GM04504 (cell line): Measurements from ENCODE around the gene ATP5ME.
A peak's percentile ranks its signal among the peaks of the same experiment; 100 is the strongest.
"Not testable (repeated sequence)": the region's sequence is repeated elsewhere in the genome, so short reads cannot be mapped to it uniquely, and the experiment has no call there.

ENCODE experiments used
- DNase-seq: peaks from one replicate; pipeline ENCODE4 v3.0.0-alpha.2; 2012; ENCODE audit warnings: low read depth

Gene ATP5ME

DNA sequence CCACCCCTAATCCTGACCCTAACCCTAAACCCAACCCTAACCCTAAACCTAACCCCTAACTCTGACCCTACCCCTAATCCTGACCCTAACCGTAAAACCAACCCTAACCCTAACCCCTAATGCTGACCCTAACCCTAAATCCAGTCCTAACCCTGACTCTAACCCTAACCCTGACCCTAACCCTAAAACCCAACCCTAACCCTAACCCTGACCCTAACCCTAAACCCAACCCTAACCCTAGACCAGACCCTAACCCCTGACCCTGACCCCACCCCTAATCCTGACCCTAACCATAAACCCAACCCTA, 30.8 kb upstream of the ATP5ME start:
- no peak for DNase-seq

DNA sequence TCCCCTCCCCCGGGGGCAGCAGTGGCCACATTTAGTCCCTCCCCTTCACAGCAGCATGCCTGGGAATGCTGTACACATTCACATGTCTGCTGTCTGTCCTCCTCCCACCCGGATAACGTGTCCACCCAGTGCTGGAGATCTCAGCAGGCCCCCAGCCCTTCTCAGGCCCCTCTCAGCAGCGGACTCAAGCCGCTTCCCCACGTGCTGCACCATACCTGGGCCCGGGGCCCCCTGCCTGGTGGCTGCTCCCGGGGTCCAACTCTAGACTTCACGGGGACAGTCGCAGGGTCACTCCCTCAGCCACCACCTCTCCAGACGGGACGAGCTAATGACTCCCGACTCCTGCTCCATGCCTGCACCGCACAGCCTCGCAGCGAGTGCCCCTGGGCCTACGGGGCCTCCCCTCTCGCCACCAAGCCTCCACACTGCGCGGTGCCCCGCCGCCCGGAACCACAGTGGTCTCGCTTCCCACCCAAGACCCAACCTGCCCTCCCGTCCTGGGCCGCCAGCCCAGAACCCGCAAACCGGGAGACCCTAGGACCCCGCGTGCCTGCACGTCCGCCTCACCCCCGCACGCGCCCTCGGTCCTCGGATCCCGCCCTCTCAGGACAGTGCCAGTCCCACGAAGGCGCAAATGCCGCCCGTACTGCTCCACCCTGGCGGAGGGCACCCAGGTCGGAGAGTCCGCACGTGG, 30.3 kb upstream of the ATP5ME start:
- no peak for DNase-seq

DNA sequence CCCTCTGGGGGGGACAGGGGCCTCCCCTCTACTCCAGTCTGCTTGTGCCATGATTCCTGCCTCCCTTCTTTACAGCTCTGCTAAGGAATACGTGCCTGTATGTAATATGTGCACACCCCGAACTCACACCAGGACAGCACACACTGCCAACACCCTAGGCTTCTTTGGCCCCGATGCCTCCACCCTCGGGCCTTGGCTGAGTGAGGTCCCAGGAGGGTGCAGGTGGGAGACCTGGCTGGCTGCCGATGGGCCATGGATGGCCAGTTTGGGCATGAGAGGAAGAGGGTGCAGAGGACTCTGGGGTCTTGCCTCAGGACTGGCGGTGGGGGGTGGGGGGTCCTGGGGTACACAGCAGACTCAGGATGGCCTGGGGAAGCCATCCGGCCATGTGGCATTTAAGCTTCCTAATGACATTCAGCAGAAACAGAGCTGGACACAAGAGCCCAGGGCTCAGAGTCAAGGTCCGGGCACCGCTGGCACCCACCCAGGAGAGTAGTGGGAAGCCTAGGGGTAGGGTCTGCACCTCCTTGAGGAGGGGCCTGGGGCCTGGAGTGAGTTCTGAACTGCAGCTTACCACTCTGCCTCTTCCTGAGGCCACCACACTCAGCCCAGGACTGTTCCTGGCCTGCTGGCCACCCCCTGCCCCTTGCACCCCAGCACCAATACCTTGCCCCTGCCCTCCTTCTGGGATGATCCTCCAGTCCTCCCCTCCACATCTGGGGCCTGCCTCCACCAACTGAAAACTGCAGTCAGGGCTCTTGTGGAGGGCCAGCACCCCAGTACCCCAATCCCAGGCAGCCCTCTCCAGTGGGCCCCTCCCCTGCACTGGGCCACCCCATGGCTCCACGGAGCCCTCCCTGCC, 29.5 kb upstream of the ATP5ME start:
- DNase-seq = no peak

DNA sequence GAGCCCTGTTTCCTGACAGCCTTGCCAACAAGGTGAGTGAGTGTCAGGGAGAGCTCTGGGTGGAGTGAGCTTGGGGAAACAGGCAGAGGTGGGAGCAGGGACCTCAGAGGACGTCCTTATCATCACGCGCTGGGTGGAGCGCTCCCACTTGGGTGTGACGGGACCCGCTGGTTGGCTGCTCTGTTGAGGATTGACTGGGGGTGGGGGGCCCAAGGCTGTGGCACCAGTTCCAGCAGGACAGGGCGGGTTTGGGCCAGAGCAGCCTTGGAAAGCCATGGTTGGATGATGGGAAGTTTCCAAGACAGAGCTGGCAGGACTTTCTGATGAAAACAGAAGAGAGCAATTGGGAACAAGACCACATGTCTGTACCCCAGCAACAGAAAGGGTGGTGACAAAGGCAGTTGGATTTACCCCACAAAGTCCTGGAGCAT, 28.6 kb upstream of the ATP5ME start:
- no peak for DNase-seq

DNA sequence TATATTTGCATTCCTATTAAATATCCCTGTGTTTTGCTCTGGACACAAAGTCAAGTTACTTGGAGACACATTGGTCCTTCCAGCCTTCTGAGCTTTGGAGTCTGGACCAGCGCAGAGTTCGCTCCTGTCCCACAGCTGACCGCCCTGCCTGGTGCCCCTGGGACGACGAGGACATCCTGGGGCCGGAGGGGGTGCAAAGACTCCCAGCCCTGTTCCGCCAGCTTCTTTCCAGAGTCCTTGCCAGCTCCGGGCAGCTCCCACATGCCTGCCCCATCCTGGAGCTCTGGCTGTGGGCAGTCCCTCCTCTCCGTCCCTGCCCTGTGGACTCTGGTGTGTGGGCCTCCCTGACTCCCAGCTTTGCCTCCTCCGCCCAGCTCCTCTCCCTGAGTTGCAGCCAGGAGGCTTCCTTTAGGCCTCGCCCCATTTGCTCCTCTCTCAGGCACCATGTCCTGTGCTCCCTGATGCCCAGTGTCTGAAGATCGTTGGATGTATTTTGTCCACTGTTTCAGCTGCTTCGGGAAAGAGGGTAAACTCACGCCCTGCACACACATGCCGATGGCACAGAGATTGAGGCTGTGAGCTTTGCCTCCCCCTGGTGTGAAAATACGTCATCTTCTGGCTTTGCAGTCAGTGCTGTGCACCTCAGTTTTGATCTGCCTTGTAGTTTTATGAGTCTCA, 26.6 kb upstream of the ATP5ME start:
- no peak for DNase-seq

DNA sequence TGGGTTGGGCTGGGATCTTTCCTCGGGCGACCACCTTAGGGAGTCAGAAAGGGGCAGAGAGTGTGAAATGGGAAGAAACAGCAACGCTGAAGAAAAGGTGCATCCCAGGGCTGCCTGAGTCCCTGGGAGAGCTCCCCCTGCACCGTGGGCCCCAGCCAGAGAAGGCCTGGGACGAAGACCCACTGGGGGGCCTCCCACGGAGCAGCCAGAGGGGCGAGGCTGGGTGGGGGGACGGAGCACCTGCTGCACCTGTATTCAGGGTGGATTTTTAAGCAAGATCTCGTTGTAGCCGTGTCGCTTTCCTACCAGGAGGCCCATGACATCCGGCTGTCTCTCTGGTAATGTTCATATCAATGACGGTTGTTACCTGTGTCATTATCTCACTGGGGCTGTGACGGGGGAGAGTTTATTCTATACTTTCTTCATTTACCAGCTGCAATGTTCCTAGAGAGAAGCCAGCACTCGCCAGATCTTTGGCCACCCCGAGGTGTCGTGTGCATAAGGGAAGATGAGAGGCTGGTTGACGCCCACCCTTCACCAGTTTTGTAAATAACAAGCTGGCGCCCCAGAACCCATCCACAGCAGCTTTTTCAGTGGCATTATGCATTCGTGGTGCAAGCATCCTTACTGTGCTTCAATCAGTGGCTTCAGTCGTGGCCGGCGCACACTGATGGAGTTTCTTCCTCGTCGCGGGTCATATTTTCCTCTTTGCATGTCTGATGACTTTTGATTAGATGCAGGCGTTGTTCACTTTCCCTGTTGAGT, 25.9 kb upstream of the ATP5ME start:
- no peak for DNase-seq

DNA sequence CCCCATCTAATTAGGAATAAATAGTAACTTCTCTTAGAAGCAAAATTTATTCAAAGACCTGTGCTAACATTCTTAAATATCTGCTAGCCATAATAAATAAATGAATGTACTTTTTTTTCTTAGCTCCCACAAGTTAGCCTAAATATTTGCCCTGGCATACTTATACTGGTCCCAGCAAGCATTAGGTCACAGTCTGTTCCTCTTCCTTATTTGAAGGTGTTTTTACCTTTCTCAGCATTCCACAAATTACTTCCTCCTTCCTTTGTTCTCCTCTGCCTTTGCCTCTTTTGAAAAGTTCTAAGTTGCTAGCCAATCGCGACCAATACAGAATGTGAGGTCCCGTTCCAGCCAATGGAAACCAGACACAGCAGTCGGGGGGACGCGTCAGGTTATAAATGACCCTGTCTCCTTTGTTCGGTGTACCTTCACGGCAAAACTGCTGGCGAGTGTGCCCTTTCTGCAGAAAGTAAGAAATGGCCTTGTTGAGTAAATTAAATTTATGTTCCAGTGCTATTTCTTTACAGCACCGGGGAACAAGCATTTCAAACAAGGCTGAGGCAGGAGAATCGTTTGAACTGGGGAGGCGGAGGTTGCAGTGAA, 20.4 kb upstream of the ATP5ME start:
- DNase-seq = not testable (repeated sequence)

DNA sequence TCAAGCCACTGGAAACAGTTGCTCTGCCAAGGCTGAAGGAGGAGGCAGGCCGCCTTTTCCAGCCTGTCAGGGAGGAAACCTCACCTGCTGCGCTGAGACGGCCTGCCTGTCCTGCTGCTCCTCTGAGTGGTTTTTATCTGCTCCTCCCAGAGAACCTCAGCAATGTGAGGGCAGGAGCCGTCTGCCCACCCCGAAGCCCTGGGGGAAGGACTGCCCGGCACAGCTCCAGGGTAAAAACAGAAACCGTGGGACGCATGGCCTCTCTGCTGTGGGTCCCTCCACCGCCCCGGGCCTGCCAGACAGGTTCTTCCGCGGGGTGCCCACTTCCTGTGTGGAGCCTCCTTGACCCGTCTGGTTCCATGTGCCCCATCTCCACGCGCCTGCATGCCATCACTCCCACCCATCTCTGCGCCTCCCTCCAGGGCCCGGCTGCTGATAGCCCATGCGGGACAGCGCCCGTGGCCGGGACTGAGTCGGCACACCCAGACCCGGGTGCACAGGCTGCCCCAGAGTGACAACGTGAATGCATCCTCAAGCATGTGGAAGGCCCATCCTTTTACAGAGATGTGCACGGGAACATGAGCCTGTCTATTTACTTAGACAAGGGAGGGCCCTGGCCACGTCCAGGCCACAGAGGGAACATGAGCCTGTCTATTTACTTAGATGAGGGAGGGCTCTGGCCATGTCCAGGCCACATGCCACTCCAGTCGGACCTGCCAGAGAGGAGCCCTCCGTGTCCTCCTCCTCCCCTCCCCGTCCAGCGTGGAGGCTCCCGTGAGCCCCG, 18.9 kb upstream of the ATP5ME start:
- no peak for DNase-seq

DNA sequence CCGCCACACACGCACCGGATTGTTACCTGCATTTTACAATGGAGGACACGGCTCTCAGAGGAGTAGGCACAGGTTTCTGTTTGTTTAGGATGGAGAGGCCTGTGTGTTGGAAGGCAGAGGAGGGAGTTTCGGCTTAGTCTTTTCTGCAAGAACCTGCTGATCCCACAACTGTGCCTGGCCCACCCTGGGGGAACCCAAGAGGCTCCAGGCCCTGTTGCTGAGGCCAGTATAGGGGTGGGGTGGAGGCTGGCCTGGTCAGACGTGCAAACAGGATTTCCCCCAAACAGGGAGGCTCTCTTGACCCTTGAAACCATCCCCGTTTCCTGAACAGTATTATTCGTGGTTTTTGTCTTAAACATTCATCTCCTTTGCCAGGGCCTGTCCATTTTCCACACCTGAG, 15.6 kb upstream of the ATP5ME start:
- no peak for DNase-seq

DNA sequence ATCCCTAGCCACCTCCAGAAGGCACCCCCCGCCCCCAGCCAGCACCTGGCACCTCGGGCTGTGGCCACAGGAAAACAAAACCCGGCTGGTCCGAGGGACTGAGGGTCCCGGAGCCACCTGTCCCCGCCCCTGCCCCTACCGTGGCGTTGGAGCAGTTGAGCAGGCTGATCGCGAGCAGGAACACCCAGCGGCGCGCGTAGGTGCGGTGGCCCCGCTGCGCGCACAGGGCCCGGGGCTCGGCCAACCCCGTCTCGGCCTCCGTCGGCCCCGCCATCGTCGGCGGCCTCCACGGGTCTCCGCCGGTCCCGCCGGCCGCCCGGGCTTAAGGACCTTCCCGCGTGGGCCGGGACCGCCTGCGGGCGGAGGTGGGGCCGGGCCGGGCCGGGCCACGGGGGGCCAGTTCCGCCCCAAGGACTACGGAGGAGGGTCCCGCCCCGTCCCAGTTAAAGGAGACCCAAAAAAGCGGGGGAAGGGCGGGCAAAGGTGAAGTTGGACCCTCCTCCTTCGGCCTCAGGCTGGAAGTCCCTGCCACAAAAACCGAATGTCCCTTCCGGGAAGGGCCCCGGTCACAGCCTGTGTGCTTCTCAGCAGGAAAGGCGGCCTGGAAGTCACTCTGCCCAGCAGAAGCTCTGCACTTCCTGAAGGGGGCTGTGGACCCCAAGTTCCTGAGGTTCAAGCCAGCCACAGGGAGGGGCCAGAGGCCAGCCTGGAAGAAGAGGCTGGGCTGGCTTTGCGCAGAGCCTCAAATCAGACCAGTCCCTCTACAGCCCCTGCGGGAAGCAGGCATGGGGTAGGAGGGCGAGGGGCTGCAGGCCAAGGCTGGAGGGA, 15.0 kb upstream of the ATP5ME start, which contains the start of gene SLC49A3:
Gene SLC49A3 (minus strand): TSS at position 298 of the 828 bp plus-strand sequence. CDS start 24 bp downstream, at position 274.
- DNase-seq = no peak

DNA sequence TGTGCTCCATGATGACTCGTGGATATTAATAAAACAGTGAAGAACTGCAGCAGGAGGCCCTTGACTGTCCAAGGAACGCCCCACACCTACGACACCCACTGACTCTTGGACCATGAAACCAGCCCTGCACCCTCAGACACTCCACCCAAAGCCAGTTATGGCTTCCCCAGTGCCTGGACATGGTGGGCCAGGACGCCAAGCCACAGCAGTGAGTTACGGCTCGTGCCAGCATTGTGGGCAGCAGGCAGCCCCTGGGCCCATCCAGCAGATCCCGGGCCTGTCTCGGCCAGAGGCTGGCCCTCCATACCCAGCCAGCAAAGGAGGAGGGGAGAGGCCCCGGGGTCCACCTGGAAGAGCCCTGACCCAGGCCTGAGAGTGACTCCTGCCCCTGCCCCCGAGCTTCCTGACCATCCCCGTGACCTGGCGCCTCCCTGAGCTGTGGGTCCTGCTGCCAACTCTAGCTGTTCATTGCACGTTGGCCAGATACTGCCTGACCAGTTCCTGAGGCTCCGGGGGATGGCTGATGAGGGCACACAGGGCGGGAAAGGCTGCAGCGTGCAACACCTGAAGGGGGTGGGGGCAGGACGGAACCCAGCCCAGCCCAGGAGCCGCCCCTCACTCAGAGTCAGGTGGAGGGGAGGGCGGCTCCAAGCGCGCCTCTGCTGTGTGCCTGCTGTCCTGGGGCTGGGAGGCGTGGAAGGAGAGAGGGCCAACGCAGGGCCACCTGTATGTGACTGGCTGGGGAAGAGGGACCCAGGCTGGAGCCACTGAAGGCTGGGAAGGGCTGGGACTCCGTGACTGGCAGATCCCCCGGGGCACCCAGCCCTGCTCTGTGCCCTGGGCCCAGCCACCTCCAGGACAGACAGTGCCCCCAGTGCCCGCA, 14.1 kb upstream of the ATP5ME start:
- no peak for DNase-seq

DNA sequence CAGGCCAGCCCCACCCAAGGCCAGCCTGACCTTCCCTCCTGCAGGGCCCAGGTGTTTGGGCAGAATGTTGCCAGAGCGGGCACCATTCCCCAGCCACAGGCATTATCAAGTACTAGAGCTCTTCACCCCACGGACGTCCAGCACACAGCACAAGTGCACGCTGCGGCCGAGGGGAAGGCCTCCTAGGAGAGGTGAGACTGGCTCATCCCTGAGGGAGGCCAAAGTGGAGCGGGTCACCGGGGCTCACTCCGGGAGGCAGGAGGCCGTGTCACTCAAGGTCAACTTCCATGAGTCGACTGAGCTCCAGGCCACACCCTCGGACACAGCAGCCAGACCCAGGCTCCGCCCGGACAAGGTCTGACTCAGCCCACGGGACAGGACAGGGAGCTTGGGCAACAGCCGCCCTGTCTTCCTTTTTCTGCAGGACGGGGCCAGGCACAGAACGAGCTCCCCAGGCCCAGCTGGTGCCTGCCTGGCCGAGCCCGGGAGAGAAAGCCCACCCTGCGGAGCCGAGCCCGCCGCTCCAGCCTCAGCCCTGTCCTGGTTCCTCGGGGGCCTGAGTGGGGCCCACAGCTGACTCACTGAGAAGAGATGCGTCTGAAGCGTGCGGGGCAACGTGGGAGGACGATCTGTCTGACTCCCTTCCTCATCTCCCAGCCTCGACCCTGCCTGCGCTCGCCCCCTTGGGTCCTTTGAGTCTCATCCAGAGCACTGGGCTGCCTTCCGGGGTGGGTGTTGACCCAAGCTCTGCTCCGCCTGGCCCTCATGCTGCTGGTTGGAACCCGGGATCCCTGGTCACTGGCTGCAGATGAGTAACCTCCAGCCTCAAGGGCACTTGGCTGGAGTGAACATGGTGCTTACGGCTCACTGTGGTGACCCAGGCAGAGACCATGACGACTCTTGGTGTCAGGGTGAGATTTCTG, 13.2 kb upstream of the ATP5ME start:
- peak; percentile 84 for DNase-seq

DNA sequence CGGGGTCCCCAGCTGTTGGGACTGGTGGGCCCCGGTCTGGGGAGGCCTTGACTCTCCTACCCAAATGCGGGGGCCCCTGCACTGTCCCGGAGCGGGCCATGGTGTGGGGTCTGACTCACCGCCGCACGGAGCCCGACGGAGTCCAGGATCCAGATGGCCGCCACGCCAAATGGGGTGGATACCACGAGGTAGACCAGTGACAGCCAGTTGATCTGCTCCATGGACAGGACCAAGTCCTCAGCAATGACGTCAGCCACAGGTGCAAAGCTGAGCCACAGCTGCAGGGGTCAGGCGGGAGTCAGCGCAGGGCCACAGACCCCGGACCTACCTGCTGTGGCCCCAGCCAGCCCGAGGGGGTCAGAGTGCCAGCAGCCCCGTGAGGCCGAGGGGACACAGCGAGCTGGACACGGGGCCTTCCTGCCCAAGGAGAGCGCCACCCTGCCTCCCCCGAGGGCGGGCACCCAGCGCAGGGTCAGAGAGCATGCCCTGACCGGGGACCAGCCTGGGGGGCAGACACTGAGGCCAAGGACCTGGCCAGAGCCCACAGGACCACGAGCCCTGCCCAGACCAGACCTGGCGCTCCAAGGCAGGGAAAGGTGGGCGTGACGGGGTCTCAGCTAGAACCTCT, 12.5 kb upstream of the ATP5ME start:
- no peak for DNase-seq

DNA sequence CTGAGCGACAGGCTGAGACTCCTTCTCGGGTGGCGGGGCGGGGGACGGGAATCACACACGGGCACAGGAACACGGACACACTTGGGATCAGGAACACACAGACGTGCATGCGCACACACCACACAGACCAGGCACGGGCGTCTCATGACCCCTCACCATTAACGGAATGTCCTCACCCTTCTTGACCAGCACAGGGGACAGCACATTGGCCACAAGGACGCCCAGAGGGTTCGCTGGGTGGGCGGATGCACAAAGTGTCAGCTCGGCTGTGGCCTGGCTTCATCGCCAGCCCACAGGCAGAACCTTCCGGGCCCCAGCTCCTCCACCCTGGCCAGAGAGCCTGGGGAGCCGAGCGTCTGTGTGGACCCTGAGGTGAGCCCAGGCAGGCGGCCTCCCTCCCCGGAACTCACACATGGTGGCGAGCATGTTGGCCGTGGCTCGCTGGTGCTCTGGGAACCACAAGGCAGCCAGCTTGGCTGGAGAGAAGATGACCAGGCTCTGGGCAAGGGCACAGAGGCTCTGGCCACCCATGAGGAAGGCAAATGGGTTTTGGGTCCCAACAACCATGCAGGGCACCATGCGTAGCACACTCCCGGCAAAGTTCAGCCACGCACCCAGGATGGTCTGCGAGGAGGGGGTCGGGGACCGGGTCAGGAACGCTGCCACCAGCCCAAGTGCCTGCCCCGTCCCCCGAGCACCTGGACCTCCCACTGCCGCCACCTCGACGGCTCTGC, 11.8 kb upstream of the ATP5ME start:
- no peak for DNase-seq

DNA sequence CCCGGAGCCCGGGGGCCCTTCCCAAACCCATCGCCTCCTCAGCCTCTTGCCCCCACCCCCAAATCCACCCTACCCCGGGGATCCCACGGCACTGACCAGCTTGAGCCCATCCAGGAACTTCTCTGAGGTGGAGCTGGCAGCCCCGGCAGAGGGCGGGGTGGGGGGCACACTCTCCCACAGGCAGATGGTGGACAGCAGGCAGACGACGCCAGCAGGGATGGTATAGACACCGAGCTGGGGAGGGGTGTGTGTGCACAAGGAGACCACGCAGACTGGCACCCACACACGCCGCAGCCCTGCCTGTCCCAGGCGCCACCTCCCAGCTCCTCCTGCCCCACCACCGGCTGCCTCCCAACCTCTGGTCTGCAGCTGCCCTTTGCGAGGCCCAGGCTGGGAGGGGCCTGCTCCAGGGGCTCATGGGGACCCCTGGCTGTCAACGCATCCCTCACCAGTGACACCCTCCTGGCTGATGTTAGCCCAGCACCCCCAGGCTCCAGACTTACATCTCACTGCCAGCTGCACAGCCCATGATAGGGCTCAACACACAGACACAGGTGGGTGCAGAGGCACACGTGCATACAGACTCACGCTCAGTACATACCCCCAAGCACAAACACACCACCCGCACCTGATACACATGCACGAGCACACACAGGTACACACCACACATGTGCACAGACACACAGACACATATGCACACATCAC, 10.7 kb upstream of the ATP5ME start:
- no peak for DNase-seq

DNA sequence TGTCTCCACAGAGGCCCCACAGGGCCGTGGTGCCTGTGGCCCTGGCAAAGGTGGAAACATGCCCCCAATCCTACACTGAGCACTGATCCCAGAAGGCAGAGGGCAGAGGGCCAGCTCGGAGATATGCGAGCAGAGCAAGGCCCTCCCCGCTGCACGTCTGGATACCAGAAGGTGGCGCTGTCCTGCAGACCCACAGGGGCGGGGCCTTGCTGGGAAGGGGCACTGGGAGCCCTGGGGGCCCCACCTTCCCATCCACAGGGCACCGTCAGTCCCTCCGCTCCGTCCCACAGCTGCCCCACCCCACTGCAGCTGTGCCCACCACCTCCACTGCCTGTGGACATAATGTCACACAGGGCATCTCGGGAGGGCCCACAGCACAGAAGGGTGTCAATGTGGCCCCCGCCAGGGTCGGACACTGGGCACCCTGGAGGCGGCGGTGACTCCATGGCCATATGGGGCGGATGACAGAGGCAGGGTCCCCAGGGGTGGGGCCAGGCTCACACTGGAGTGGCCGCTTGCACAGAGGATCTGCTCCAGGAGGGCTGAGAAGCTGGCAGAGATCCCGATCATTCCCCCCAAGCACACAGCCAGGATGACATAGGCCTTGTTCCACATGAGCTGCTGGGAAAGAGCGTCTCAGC, 10.0 kb upstream of the ATP5ME start:
- peak; percentile 42 for DNase-seq
